Activated naive CD4-positive, alpha-beta T cell (primary cell): ENCODE measurements around the gene EIF4E1B.

Source experiments
- DNase-seq, 4 experiments: peaks; one replicate each; lab custom pipeline; 2025; lab: John Stamatoyannopoulos, UW

EIF4E1B gene

DNA sequence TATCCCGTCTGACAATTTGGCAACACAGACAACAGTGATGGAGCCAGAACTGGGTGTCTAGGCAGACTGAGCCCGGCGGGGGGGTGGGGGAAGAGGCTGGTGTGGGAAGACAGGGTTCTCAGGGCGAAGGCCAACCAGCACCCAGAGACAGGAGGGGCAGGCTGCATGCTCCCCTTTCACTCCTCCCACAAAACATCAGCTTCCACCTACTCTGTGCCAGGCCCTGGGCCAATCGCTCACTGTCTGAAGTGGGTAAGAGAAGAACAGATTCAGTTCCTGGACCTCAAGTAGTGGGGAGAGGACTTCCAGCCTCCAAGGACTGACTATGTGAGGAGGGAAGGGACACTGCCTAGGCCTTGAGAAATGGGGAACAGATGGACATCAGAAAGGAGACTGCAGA lies 2.9 kb upstream of the EIF4E1B start:
- DNase-seq = no peak

DNA sequence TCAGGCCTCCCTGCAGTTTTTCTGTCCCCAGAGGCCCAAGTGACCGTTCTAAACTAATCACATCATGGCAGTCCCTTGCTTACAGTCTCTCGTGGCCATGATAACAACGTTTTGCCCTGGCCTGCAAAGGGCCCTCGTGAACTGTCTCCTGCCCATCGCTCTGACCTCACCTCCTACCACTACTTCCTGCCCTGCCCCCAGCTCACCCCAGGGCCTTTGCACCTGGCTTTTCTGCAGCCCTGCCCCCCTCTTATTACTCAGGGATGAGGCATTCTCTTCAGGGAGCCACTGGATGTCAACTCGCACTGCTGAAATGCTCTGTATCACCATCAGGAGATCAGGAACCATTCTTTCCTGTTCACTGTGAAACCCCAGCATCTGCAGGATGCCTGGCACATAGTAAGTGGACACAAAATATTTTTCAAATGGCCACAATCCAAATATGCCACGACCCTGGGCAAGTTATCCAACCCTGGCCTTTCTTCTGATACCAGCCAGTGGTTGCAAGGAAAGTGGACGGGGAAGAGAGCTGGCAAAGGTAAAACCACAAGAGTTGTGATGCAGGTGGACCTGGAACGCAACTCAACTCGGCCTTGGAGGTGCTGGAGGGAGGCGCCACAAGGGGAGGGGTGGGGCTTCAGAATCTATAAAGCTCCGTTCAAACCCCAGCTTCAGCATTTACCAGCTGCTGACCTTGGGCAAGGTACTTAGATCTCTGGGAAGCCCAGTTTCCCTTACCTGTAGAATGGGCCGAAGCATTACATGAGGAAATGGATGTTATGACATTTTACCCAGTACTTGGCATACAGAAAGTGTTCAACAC lies 1.9 kb upstream of the EIF4E1B start:
- DNase-seq = no peak

DNA sequence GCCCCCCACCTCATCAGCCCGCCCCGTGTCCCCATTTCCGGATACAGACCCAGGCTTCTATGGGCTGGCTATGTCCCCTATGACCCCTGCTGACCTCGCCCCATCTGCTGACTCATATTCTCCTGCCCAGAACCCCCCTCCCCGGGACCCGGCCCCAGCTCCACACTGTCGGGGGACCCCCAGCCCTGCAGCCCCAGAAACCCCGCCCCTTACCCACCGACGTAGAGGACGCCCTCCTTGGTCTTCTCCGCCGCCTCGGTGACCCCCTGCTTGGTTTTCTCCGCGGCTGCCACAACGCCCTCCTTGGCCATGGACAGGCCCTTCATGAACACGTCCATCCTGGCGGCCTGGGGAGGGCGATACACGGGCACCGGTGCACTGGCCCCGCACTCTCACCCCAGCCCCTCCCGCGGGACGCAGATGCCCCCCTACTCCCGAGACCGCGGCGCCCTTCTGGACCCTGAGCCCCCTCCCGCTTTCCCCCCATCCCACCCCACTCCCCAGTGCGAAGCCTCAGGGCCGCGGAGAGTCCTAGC lies 1.1 kb upstream of the EIF4E1B start:
- DNase-seq = no peak

DNA sequence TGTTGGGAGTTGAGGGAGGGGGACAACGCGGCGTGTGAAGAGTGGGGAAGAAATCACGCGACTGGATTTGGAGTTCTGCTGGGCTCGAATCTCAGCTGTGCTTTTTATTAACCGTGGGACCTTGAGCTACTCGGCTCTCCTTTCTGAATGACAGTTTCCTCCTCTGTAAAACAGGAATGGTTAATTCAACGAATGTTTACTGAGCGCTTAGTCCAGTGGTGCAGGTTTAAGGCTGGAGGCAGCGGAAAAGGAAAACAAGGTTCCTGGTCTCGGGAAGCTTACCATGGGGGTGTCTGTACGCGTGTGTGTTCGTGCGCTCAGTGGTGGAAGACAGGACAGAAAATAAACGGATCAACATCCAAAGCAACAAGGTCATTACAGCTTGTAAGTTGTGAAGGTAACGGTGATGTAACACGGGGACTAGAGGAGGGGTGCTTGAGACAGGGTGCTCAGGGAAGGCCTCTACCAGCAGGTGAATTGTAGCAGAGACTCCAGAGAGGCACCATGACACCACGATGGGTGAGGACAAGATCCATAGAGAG lies 277 bp downstream of the EIF4E1B start:
- DNase-seq = no peak

DNA sequence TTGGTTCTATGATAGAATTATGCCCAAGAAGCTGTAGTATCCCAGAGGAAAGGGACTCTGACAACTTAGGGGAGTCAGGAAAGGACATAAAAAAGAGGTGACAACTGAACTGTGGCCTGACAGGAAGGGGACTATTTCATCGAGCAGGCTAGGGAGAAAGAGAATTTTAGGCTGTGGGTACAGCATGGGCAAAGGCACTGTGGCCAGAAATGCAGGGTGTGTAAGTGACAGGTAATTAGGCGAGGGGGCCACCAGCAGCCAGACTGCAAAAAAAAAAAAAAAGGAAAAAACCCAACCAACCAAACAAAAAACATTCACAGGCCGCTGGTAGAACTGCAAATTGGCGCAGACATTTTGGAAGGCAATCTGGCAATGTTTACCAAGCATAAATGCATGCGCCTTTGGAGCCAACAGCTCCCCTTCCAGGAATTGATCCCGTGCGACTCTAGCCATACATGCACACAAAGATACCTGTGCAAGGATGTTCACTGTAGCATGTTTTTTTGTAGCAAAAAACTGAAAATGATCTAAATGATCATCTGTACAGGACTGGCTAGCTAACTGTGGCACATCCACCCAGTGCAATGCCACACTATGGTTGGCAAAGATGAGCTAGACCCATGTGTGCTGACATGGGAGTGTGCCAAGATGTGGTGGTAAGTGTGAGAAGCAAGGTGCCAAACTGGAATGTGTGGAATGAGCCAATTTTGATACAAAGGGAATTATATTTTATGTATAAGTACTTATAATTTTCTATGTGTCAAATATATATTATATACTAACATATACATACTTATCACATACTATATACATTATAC lies 1.1 kb downstream of the EIF4E1B start:
- DNase-seq = no peak

DNA sequence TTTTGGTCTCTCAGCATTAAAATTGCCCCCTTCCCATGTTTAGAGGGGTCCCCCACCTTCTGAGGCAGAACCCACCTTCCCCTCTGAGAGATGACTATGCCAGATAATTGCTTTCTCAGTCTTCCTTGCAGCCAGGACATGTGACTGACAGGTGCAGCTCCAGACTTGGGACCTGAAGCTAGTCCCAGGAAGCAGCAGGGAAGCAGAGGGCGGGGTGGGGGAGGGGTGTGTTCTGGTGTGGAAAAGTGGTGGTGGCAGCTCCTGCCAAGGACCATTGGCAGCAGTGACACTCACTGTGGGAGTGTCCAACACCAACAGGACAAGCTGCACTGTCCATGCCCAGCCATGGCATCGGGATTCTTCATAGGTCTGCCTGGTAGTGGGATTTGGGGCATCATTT lies 2.3 kb downstream of the EIF4E1B start:
- DNase-seq = no peak

DNA sequence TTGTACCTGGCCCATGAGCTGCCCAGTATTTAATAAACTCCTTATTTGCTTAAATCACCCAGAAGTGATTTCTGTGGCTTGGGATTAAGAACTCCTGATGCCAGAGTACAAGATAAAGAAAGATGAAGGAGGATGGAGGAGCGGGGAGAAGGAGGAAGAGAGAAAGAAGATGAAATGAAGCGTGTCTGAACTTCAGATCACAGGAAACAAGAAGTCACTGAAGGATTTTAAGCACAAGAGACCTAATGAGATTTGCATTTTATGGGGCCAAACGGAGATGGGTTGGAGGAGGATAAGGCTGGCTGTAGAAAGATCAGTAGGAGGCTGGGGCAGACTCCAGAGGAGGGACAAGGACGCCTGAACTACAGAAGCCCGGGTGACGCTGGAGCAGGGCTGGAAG lies 3.1 kb downstream of the EIF4E1B start:
- no peak for DNase-seq

DNA sequence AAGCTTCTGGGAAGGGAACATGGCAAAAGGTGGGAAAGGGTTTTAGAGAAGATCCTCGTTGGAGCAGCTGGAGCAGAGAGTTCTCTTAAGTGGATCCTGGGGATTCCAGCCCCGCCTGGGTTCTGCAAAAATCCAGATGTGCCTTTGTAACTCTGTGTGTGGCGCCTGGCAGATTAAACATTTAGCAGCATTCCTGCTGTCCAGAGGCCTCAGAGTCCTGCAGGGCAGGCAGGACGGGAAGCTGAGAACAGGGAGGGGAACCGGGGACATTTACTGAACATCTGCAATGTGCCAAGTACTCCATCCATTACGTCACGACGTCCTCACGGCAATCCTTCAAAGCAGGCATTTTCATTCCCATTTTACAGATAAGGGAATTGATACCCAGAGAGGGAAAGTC lies 6.0 kb downstream of the EIF4E1B start:
- DNase-seq = no peak

DNA sequence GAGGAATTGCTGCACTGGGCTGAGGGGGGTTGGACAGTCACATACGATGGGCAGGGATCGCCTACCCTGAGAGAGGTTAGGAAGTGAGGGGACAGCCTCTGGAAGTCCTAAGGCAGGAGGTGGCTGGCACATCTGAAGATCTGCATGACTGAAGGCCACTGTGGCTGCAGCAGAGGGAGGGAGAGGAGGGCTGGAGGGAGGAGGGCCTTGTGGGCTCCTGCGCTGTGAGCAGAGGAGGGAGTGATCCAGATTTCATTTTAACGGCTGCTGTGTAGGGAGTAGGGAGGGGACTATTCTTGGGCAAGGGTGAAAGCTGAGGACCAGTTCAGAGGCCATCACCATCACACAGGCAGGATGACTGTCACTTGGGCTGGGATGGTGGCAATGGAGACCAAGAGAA lies 7.1 kb downstream of the EIF4E1B start:
- DNase-seq = no peak

DNA sequence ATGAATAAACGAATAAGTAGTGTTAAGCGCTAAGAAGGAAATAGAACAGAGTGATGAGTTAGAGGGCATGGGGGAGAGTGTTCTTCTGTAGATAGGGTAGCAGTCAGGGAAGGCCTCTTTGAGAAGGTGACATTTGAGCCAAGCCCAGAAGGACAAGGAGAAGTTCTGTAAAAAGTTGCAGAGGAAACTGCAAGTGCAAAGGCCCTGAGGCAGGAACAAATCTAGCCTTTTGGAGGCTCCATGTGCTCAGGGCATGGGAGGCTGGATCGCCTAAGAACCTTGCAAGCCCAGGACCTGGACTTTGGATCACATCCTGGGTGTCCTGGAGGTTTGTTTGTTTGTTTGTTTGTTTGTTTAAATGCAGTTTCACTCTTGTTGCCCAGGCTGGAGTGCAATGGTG lies 8.0 kb downstream of the EIF4E1B start:
- no peak for DNase-seq

DNA sequence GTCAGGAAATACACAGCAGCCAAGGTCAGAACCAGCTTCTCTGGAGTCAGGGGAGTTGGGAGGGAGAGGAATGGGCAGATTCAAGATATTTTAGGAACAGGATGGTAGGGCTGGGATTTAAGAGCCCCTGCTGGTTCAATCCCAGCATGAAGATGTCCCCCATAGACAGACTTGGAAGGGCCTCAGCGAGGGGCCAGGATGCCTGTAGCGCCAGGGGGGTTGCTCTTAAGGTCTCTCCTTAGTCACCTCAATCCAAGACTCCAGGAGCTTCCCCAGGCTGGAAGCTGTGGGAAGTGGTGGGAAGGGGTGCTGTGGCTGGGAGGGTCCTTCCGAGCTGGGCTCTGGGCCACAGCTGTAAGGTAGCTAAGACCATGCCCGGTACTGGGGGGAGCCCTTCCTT lies 8.7 kb downstream of the EIF4E1B start:
- no peak for DNase-seq

DNA sequence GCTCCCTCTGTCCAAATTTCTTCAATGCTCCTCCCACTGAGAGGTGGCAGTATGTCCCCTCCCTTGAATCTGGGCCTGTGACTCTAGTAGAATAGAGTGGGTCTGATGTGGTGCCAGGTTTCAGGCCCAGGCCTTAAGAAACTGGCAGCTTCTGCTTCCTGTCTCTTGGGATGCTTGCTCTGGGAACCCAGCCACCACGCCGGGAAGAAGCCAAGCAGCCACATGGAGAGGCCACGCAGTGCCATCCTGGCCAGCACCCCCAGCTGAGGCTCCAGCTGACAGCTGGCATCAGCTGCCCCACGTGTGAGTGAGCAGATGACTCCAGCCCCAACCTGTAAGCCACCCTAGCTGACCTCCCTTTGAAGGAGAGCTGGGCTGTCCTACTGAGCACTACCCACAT lies 9.5 kb downstream of the EIF4E1B start:
- no peak for DNase-seq

DNA sequence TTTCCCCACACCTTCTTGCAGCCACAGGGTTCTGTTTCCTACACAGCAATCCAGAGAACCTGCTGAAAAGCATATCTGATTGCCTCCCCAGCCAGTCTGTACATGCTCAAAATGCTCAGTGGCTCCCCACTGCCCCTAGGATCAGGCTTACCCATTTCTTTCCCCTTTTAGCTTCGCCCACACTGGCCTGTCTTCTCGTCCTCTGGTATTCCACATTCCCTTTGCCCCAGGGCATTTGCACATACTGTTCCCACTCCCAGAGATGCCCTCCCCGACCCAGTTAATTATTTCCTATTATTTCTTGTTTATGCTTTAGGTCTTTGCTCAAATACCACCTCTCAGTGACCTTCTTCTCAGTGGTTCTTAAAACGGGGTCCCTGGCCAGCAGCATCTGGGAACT lies 10.1 kb downstream of the EIF4E1B start:
- DNase-seq = no peak

DNA sequence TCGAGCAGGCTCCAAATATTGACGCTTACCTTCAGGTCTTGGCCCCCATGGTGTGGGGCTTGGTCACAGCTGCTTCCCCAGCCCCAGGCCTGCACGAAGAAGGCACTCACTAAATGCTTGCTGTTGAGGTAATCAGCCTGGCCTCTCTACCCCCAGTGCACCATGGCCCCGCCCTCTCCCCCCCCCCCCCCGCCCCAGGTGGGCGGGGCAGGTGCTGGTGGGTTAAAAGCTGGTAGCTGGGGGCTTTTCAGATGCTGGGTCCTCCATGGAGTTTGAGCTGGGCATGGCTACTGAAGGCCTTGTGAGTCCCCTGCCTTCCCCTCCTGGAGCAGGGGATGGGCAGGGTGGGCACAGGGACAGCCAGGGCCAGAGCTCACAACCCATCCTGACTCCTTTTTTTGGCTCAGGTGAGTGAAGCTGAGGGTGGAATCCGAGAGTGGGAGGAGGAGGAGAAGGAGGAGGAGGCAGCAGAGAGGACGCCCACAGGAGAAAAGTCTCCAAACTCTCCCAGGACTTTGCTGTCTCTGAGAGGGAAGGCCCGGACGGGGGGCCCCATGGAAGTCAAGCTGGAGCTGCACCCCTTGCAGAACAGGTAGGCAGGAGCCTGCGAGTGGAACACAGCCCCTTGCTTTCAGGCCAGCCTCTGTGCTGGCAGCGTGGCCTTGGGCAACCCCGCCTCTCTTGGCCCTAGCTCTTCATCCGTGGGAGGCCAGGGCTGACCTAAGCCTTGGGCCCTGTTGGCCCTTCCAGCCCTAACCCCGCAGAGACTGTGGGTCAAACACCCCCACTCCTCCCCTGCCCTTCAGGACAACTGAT lies 12.4 kb downstream of the EIF4E1B start:
- DNase-seq = no peak

DNA sequence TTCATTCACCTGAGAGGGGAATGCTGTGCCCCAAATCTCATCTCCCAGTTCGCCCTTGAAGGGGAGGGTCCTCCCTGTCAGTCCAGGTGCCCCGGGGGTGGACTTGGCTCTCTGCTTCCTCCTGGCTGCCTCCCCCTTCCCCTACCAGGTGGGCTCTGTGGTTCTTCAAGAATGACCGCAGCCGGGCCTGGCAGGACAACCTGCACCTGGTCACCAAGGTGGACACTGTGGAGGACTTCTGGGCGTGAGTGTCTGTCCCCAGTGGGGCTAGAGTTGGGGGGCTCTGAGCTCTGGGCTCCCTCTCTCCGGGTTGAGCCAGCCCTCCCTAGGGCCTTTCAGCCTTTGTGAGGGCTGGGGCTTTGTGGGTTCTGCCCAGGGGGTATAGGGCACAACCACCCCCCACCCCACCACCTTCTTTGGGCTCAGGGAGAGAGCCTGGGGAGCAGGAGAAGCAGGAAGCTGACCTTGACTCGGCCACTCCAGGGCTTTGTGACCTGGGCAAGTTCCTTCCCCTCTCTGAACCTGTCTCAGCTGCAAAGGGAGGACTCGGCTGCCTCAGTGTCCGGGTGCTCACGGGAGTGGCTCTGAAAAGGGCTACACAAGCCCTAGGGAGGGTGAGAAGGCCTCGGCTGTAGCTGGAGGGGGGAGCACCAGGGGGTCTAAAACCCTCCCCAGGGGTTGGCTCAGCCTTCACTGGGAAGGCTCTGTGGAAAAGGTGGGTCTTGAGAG lies 13.2 kb downstream of the EIF4E1B start:
- DNase-seq = no peak

DNA sequence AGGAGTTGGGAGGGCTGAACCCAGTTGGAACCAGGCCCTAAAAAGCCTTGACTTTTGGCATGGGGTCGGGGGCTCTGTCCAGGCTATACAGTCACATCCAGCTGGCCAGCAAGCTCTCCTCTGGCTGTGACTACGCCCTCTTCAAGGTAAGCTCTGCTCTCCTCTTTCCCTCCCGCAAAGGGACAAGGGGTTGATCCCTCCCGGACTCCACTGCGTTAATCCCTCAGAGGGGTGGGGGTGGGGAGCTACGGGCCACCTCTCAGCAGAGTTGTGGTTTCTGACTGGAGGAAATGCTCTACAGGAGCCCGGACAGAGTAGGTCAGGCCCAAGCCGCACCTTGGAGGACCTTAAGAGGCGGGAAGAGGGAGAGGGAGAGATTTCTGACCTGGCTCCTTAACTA lies 13.8 kb downstream of the EIF4E1B start:
- DNase-seq = no peak

DNA sequence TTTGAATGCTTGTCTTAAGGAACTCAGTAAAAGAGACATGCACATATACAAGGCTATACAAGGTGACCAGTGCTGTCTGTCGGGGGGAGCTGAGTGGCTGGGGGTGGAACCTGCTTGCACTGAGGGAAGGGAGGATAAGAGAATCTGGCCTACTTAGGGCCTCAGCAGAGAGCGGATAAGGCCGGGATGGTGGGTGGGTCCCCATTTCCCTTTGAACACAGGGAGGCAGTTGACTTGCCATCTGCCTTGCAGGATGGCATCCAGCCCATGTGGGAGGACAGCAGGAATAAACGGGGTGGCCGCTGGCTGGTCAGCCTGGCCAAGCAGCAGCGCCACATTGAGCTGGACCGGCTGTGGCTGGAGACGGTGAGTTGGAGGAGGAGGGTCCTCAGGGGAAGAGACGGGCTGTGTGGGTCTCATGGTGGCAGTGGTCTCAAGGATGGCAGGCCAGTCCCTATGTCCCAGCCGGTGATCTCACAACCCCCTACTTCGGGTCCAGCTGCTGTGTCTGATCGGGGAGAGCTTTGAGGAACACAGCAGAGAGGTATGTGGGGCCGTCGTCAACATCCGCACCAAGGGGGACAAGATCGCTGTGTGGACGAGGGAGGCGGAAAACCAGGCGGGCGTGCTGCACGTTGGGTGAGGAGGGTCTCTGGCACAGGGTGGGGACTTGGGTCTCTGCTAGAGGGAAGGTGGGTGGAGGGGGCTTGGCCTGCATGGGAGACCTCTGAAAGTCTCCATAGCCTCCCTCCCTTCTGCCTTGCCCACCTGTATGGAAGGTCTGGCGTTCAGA lies 14.6 kb downstream of the EIF4E1B start:
- no peak for DNase-seq

DNA sequence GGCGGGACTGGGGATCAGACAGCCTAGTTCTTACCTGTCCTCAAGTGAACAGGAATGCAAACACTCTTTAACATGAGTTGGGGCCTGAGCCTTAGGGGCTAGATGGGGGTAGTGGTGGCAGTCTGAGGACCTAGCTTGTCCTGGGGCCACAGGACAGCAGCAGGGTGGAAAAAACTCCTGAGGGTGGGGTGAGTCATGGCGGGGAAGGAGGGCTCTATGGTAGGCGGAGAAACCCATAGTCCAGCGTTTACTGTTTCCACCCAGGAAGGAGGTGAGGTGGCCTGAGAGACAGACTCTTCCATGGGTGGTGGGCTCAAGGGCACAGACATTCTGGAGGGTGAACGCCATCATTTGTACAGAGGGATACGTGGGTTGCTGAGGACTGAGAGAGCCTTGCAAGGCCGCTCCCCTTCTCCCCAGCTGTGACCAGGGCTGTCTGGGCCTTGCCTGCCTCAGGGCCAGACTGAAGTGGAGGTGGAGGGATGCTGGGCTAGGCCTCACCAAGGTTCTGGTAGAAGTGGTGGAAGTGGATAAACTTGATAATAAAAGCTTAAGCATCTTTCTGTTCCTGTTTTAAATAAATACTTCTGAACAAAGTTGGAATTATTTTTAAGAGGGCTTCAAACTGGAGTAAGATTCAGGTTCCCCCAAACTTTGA lies 15.7 kb downstream of the EIF4E1B start:
- DNase-seq = no peak

DNA sequence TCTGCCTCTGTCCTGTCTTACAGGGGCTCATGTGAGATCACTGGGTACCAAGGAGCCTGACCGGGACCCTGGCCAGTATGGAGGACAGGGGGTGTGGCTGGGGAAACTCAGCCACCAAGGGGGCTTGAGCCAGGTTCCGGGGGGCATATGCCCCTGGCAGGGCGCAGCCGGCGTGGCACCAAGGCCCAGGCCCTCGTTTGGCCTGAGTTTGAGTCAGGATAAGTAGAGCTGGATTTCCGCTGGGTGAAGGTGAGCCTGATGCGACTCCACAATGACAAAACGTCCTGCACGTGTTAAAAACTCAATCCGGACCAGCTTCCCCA lies 16.2 kb downstream of the EIF4E1B start:
- no peak for DNase-seq
